Measurements from ENCODE around the gene SNAPC4.
"Not testable (repeated sequence)": the region's sequence is repeated elsewhere in the genome, so short reads cannot be mapped to it uniquely, and the experiment has no call there.

The SNAPC4 gene

DNA sequence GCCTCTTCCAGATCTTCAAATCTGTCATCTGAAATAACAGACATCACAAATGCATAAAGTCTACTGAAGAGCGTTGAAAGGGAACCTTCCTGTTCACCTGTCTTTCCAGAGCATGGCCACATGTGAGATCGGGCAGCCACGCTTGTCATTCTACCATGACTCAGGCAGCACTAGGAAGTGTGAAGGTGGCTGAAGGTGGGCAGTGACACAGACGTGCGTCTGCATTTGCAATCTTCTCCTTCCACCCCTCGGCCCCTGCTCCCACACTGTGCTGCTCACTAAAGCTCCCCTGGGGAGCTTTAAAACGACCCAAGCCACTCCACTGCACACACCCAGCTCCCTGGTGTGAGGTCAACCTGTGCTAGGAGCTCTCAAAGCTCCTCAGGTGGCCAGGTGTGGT, 7.9 kb upstream of the SNAPC4 start:
- no peak for DNase-seq (ENCODE audit: low read depth in 2 of 2)
- TF ChIP-seq, protein P1, sequence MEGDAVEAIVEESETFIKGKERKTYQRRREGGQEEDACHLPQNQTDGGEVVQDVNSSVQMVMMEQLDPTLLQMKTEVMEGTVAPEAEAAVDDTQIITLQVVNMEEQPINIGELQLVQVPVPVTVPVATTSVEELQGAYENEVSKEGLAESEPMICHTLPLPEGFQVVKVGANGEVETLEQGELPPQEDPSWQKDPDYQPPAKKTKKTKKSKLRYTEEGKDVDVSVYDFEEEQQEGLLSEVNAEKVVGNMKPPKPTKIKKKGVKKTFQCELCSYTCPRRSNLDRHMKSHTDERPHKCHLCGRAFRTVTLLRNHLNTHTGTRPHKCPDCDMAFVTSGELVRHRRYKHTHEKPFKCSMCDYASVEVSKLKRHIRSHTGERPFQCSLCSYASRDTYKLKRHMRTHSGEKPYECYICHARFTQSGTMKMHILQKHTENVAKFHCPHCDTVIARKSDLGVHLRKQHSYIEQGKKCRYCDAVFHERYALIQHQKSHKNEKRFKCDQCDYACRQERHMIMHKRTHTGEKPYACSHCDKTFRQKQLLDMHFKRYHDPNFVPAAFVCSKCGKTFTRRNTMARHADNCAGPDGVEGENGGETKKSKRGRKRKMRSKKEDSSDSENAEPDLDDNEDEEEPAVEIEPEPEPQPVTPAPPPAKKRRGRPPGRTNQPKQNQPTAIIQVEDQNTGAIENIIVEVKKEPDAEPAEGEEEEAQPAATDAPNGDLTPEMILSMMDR (IDR thresholded peaks at IDR 0.05; ENCODE audit: low read depth, low read length): no peak
- no peak overlapping the region for H3K4me3 ChIP-seq (replicated peaks in 1 of 2; ENCODE audit: low read depth in 2 of 2, low read length in 2 of 2)

DNA sequence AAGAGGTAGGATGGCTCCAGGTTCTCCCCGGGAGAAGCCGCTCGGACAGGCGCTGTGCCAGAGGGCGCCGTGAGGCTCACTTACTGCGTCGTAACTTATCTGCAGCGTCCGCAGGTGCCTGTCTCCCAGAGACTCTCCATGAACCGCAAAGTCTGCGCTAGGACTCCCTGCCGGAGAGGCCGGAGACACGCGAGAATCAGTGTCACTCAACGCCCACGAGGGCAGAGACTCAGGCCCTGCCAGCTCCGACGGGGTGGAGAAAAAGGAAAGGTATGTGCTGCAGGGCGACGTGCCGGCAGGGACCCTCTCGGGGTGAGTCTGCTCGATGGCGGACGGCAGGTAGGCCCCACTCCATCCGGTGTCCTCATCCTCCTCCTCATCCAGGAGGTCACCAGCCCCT, 7.1 kb upstream of the SNAPC4 start:
- not testable (repeated sequence) for H3K4me3 ChIP-seq (replicated peaks in 1 of 2; ENCODE audit: low read depth in 2 of 2, low read length in 2 of 2); DNase-seq (ENCODE audit: low read depth in 2 of 2)

GRCh38 chr9:136405904-136406303, 5.9 kb upstream of the SNAPC4 start:
- H3K4me3 ChIP-seq (replicated peaks in 1 of 2; ENCODE audit: low read depth in 2 of 2, low read length in 2 of 2): not testable (repeated sequence)

GRCh38 chr9:136405481-136405880, 5.5 kb upstream of the SNAPC4 start:
- TF ChIP-seq, protein P1 (IDR thresholded peaks at IDR 0.05; ENCODE audit: low read depth, low read length): no peak
- H3K4me3 ChIP-seq (replicated peaks in 1 of 2; ENCODE audit: low read depth in 2 of 2, low read length in 2 of 2): no peak overlapping the region
- DNase-seq (ENCODE audit: low read depth in 2 of 2): no peak

More at GRCh38 chr9:136405904-136406303, 5.9 kb upstream of the SNAPC4 start:
- DNase-seq (ENCODE audit: low read depth in 2 of 2): not testable (repeated sequence)

GRCh38 chr9:136404801-136405136, 4.8 kb upstream of the SNAPC4 start:
- no peak for DNase-seq (ENCODE audit: low read depth in 2 of 2)
- TF ChIP-seq, protein P1 (IDR thresholded peaks at IDR 0.05; ENCODE audit: low read depth, low read length): no peak
- H3K4me3 ChIP-seq (replicated peaks in 1 of 2; ENCODE audit: low read depth in 2 of 2, low read length in 2 of 2): no peak overlapping the region

- no peak for DNase-seq (ENCODE audit: low read depth in 2 of 2)
- no peak overlapping the region for H3K4me3 ChIP-seq (replicated peaks in 1 of 2; ENCODE audit: low read depth in 2 of 2, low read length in 2 of 2)
- TF ChIP-seq, protein P1 (IDR thresholded peaks at IDR 0.05; ENCODE audit: low read depth, low read length): no peak
These were observed 4.2 kb upstream of the SNAPC4 start for GRCh38 chr9:136403915-136404800.

DNA sequence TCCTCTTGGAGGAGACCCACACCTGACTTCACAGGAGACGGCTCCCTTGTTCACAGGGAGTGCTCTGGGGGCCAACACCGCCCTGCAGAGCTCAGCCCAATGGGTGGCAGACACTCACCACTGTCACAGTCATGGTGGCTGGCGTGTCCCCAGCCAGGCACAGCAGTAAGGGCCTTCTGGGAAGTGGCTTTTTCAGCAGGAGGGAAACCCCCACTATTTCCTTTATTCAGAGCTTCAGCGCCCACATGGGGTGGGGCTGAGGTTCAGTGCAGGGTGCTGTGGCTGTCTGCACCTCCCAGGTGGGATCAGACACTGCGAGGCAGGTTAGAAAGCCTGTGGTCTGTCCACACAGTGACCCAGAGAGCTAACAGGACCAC, 3.6 kb upstream of the SNAPC4 start:
- TF ChIP-seq, protein P1 (IDR thresholded peaks at IDR 0.05; ENCODE audit: low read depth, low read length): no peak
- DNase-seq (ENCODE audit: low read depth in 2 of 2): no peak
- no peak overlapping the region for H3K4me3 ChIP-seq (replicated peaks in 1 of 2; ENCODE audit: low read depth in 2 of 2, low read length in 2 of 2)

DNA sequence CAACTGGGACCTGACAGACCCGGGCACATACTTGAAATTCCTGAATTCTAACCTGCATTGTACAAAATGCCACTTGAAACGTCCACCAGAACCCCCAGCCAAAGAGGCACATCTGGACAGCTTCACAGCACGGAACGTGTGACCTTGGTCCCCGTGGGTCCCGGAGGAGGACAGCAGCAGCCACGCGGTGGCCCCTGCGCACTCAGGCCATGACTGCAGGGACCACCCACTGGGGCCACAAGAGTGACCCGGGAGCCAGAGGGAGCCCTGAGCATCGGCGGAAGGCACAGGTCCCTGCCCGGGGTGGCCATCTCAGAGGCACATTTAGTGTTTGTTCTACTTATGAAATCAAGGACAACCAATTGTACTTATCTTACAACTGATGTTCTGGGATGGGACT, 2.1 kb upstream of the SNAPC4 start:
- DNase-seq (ENCODE audit: low read depth in 2 of 2): no peak
- TF ChIP-seq, protein P1 (IDR thresholded peaks at IDR 0.05; ENCODE audit: low read depth, low read length): no peak
- no peak overlapping the region for H3K4me3 ChIP-seq (replicated peaks in 1 of 2; ENCODE audit: low read depth in 2 of 2, low read length in 2 of 2)
